ENCODE data around the gene RBMS1.

Gene RBMS1

GRCh38 chr2:160267022-160267421 lies 226.6 kb downstream of the RBMS1 start:
- Histone ChIP-seq H3K27me3 (ENCODE audit: control insufficient read depth in 1 of 2, insufficient read depth in 2 of 2, low read length in 2 of 2) (no peaks in the 10 kb centered on the region), H3K27ac (ENCODE audit: low read length) (no peak overlapping the region), H3K36me3 (ENCODE audit: control insufficient read depth in 2 of 2, insufficient read depth in 2 of 2, low read length in 2 of 2) (peaks cover 2 to 6% of the 10 kb centered on the region in 2 donors), H3K4me1 (ENCODE audit: control insufficient read depth, insufficient read depth, low read length) (peaks cover 24% of the 10 kb centered on the region), H3K9me3 (ENCODE audit: control insufficient read depth in 2 of 2, low read length in 2 of 2) (no peaks in the 10 kb centered on the region), H3K9ac (ENCODE audit: low read length in 2 of 2) (no peak overlapping the region), H3K4me3 (ENCODE audit: low read length in 2 of 2) (no peak overlapping the region)

- no peaks in the 10 kb centered on the region for H3K27me3 ChIP-seq (ENCODE audit: control insufficient read depth in 1 of 2, insufficient read depth in 2 of 2, low read length in 2 of 2)
- H3K9me3 ChIP-seq (ENCODE audit: control insufficient read depth in 2 of 2, low read length in 2 of 2), result no peaks in the 10 kb centered on the region
- peaks cover 20% of the 10 kb centered on the region for H3K4me1 ChIP-seq (ENCODE audit: control insufficient read depth, insufficient read depth, low read length)
- no peak overlapping the region for H3K9ac ChIP-seq (ENCODE audit: low read length in 2 of 2)
- H3K27ac ChIP-seq (ENCODE audit: low read length), result no peak overlapping the region
- no peak overlapping the region for H3K4me3 ChIP-seq (ENCODE audit: low read length in 2 of 2)
- no peaks in the 10 kb centered on the region for H3K36me3 ChIP-seq (ENCODE audit: control insufficient read depth in 2 of 2, insufficient read depth in 2 of 2, low read length in 2 of 2)
Observed at GRCh38 chr2:160266037-160266551, 227.5 kb downstream of the RBMS1 start.

GRCh38 chr2:160264308-160264707 lies 229.3 kb downstream of the RBMS1 start:
- Histone ChIP-seq H3K9ac (ENCODE audit: low read length in 2 of 2) (no peak overlapping the region), H3K4me3 (ENCODE audit: low read length in 2 of 2) (no peak overlapping the region), H3K27me3 (ENCODE audit: control insufficient read depth in 1 of 2, insufficient read depth in 2 of 2, low read length in 2 of 2) (no peaks in the 10 kb centered on the region), H3K27ac (ENCODE audit: low read length) (no peak overlapping the region), H3K4me1 (ENCODE audit: control insufficient read depth, insufficient read depth, low read length) (peaks cover 2% of the 10 kb centered on the region), H3K36me3 (ENCODE audit: control insufficient read depth in 2 of 2, insufficient read depth in 2 of 2, low read length in 2 of 2) (no peaks in the 10 kb centered on the region), H3K9me3 (ENCODE audit: control insufficient read depth in 2 of 2, low read length in 2 of 2) (no peaks in the 10 kb centered on the region)

- Histone ChIP-seq H3K4me3 (ENCODE audit: low read length in 2 of 2) (no peak overlapping the region), H3K27me3 (ENCODE audit: control insufficient read depth in 1 of 2, insufficient read depth in 2 of 2, low read length in 2 of 2) (no peaks in the 10 kb centered on the region), H3K4me1 (ENCODE audit: control insufficient read depth, insufficient read depth, low read length) (no peaks in the 10 kb centered on the region), H3K27ac (ENCODE audit: low read length) (no peak overlapping the region), H3K36me3 (ENCODE audit: control insufficient read depth in 2 of 2, insufficient read depth in 2 of 2, low read length in 2 of 2) (no peaks in the 10 kb centered on the region), H3K9ac (ENCODE audit: low read length in 2 of 2) (no peak overlapping the region), H3K9me3 (ENCODE audit: control insufficient read depth in 2 of 2, low read length in 2 of 2) (no peaks in the 10 kb centered on the region)
Observed at GRCh38 chr2:160261732-160262131, 231.9 kb downstream of the RBMS1 start.

- Histone ChIP-seq H3K27me3 (ENCODE audit: control insufficient read depth in 1 of 2, insufficient read depth in 2 of 2, low read length in 2 of 2) (no peaks in the 10 kb centered on the region), H3K9me3 (ENCODE audit: control insufficient read depth in 2 of 2, low read length in 2 of 2) (no peaks in the 10 kb centered on the region), H3K36me3 (ENCODE audit: control insufficient read depth in 2 of 2, insufficient read depth in 2 of 2, low read length in 2 of 2) (no peaks in the 10 kb centered on the region), H3K9ac (ENCODE audit: low read length in 2 of 2) (no peak overlapping the region), H3K4me3 (ENCODE audit: low read length in 2 of 2) (no peak overlapping the region), H3K4me1 (ENCODE audit: control insufficient read depth, insufficient read depth, low read length) (no peaks in the 10 kb centered on the region), H3K27ac (ENCODE audit: low read length) (no peak overlapping the region)
Observed at GRCh38 chr2:160258492-160258805, 235.2 kb downstream of the RBMS1 start.

GRCh38 chr2:160257743-160258491 lies 235.7 kb downstream of the RBMS1 start:
- Histone ChIP-seq H3K4me3 (ENCODE audit: low read length in 2 of 2) (no peak overlapping the region), H3K9me3 (ENCODE audit: control insufficient read depth in 2 of 2, low read length in 2 of 2) (no peaks in the 10 kb centered on the region), H3K9ac (ENCODE audit: low read length in 2 of 2) (no peak overlapping the region), H3K4me1 (ENCODE audit: control insufficient read depth, insufficient read depth, low read length) (no peaks in the 10 kb centered on the region), H3K27ac (ENCODE audit: low read length) (no peak overlapping the region), H3K36me3 (ENCODE audit: control insufficient read depth in 2 of 2, insufficient read depth in 2 of 2, low read length in 2 of 2) (no peaks in the 10 kb centered on the region), H3K27me3 (ENCODE audit: control insufficient read depth in 1 of 2, insufficient read depth in 2 of 2, low read length in 2 of 2) (no peaks in the 10 kb centered on the region)

GRCh38 chr2:160257041-160257742 lies 236.4 kb downstream of the RBMS1 start:
- no peak overlapping the region for H3K9ac ChIP-seq (ENCODE audit: low read length in 2 of 2)
- H3K4me3 ChIP-seq (ENCODE audit: low read length in 2 of 2), result no peak overlapping the region
- no peak overlapping the region for H3K27ac ChIP-seq (ENCODE audit: low read length)
- no peaks in the 10 kb centered on the region for H3K4me1 ChIP-seq (ENCODE audit: control insufficient read depth, insufficient read depth, low read length)
- H3K36me3 ChIP-seq (ENCODE audit: control insufficient read depth in 2 of 2, insufficient read depth in 2 of 2, low read length in 2 of 2), result no peaks in the 10 kb centered on the region
- H3K9me3 ChIP-seq (ENCODE audit: control insufficient read depth in 2 of 2, low read length in 2 of 2), result no peaks in the 10 kb centered on the region
- no peaks in the 10 kb centered on the region for H3K27me3 ChIP-seq (ENCODE audit: control insufficient read depth in 1 of 2, insufficient read depth in 2 of 2, low read length in 2 of 2)

- Histone ChIP-seq H3K27me3 (ENCODE audit: control insufficient read depth in 1 of 2, insufficient read depth in 2 of 2, low read length in 2 of 2) (no peaks in the 10 kb centered on the region), H3K4me1 (ENCODE audit: control insufficient read depth, insufficient read depth, low read length) (no peaks in the 10 kb centered on the region), H3K36me3 (ENCODE audit: control insufficient read depth in 2 of 2, insufficient read depth in 2 of 2, low read length in 2 of 2) (no peaks in the 10 kb centered on the region), H3K9ac (ENCODE audit: low read length in 2 of 2) (no peak overlapping the region), H3K27ac (ENCODE audit: low read length) (no peak overlapping the region), H3K4me3 (ENCODE audit: low read length in 2 of 2) (no peak overlapping the region), H3K9me3 (ENCODE audit: control insufficient read depth in 2 of 2, low read length in 2 of 2) (no peaks in the 10 kb centered on the region)
Observed at GRCh38 chr2:160256507-160256906, 237.1 kb downstream of the RBMS1 start.

- Histone ChIP-seq H3K27me3 (ENCODE audit: control insufficient read depth in 1 of 2, insufficient read depth in 2 of 2, low read length in 2 of 2) (no peaks in the 10 kb centered on the region), H3K36me3 (ENCODE audit: control insufficient read depth in 2 of 2, insufficient read depth in 2 of 2, low read length in 2 of 2) (no peaks in the 10 kb centered on the region), H3K9ac (ENCODE audit: low read length in 2 of 2) (no peak overlapping the region), H3K4me3 (ENCODE audit: low read length in 2 of 2) (no peak overlapping the region), H3K4me1 (ENCODE audit: control insufficient read depth, insufficient read depth, low read length) (no peaks in the 10 kb centered on the region), H3K27ac (ENCODE audit: low read length) (no peak overlapping the region), H3K9me3 (ENCODE audit: control insufficient read depth in 2 of 2, low read length in 2 of 2) (no peaks in the 10 kb centered on the region)
Observed at GRCh38 chr2:160255408-160255807, 238.2 kb downstream of the RBMS1 start.

GRCh38 chr2:160254189-160254762 lies 239.3 kb downstream of the RBMS1 start:
- H3K27ac ChIP-seq (ENCODE audit: low read length), result no peak overlapping the region
- H3K27me3 ChIP-seq (ENCODE audit: control insufficient read depth in 1 of 2, insufficient read depth in 2 of 2, low read length in 2 of 2), result no peaks in the 10 kb centered on the region
- H3K4me3 ChIP-seq (ENCODE audit: low read length in 2 of 2), result no peak overlapping the region
- no peak overlapping the region for H3K9ac ChIP-seq (ENCODE audit: low read length in 2 of 2)
- H3K4me1 ChIP-seq (ENCODE audit: control insufficient read depth, insufficient read depth, low read length), result no peaks in the 10 kb centered on the region
- H3K36me3 ChIP-seq (ENCODE audit: control insufficient read depth in 2 of 2, insufficient read depth in 2 of 2, low read length in 2 of 2), result no peaks in the 10 kb centered on the region
- H3K9me3 ChIP-seq (ENCODE audit: control insufficient read depth in 2 of 2, low read length in 2 of 2), result no peaks in the 10 kb centered on the region
